Hepatocyte (in vitro differentiated cells): ENCODE measurements around the gene ACTRT3. TPM values are rescaled to one million over a fixed set of nuclear protein-coding genes. Genes with fewer than 3 reads are reported as not detected.
"Not testable (repeated sequence)": the region's sequence is repeated elsewhere in the genome, so short reads cannot be mapped to it uniquely, and the experiment has no call there.

ENCODE experiments used
- DNase-seq: peaks from one replicate; pipeline ENCODE4 v3.0.0-alpha.2; 2016; ENCODE audit warnings: low spot score
- H2AFZ ChIP-seq: fragments of 200-600 bp; sonication (generic); 2 replicates; pipeline ENCODE4 v1.6.0; 2016; ENCODE audit warnings: antibody characterized with exemption, mild to moderate bottlenecking
- H3K27ac ChIP-seq: fragments of 200-600 bp; sonication (generic); 2 replicates; pipeline ENCODE4 v1.5.1; 2016; ENCODE audit warnings: mild to moderate bottlenecking
- H3K27me3 ChIP-seq: fragments of 200-600 bp; sonication (generic); 2 replicates; pipeline ENCODE4 v1.6.1; 2016
- H3K36me3 ChIP-seq: fragments of 200-600 bp; sonication (generic); replicated peaks from 2 replicates; pipeline ENCODE4 v1.5.1; 2016; ENCODE audit warnings: low read depth; ENCODE audit not compliant: insufficient read depth
- H3K4me1 ChIP-seq: fragments of 200-600 bp; sonication (generic); 2 replicates; pipeline ENCODE4 v1.5.1; 2016; ENCODE audit warnings: mild to moderate bottlenecking, moderate library complexity; ENCODE audit not compliant: insufficient read depth
- H3K4me2 ChIP-seq: fragments of 200-600 bp; sonication (generic); 2 replicates; pipeline ENCODE4 v1.6.0; 2016
- H3K4me3 ChIP-seq: fragments of 200-600 bp; sonication (generic); 2 replicates; pipeline ENCODE4 v1.5.1; 2016; ENCODE audit warnings: mild to moderate bottlenecking
- H3K79me2 ChIP-seq: fragments of 200-600 bp; sonication (generic); 2 replicates; pipeline ENCODE4 v1.6.0; 2017; ENCODE audit warnings: mild to moderate bottlenecking
- H3K9me2 ChIP-seq: fragments of 200-600 bp; sonication (generic); replicated peaks from 2 replicates; pipeline ENCODE4 v1.6.0; 2017; ENCODE audit warnings: mild to moderate bottlenecking; ENCODE audit not compliant: insufficient read depth
- H3K9me3 ChIP-seq: fragments of 200-600 bp; sonication (generic); 2 replicates; pipeline ENCODE4 v1.5.1; 2016; ENCODE audit warnings: low read depth, mild to moderate bottlenecking
- H4K20me1 ChIP-seq: fragments of 200-600 bp; sonication (generic); 2 replicates; pipeline ENCODE4 v1.6.0; 2016; ENCODE audit warnings: mild to moderate bottlenecking; ENCODE audit not compliant: insufficient read depth, poor library complexity, severe bottlenecking
- EZH2 ChIP-seq: fragments of 200-600 bp; sonication (generic); IDR thresholded peaks from 2 replicates; pipeline ENCODE4 v1.6.1; 2016; ENCODE audit warnings: antibody characterized with exemption, mild to moderate bottlenecking, borderline replicate concordance
- EZH2phosphoT487 ChIP-seq: fragments of 200-600 bp; sonication (generic); IDR thresholded peaks from one replicate; pipeline ENCODE4 v1.6.1; 2018; ENCODE audit warnings: antibody characterized with exemption, mild to moderate bottlenecking, low read depth, moderate library complexity; ENCODE audit not compliant: unreplicated experiment, severe bottlenecking
- WGBS: methylation state at CpG from one replicate; pipeline ENCODE4 v1.1.6; 2016; ENCODE audit warnings: low lambda C conversion rate; ENCODE audit errors: missing lambda C conversion rate; 5-methylcytosine and 5-hydroxymethylcytosine counted together
- polyA plus RNA-seq: library from polyadenylated mRNA; unstranded; fragments of >200 nt; fragmentation: Nextera tagmentation; extraction: Ambion mirVana; gene quantifications from 2 replicates; pipeline ENCODE4 v1.2.1, GENCODE V29; 2016
- small RNA-seq: library from RNA; depleted of rRNA; stranded (forward); fragments of <200 nt; gene quantifications from one replicate; pipeline ENCODE3, GENCODE V24; 2014
- total RNA-seq: library from RNA; depleted of rRNA; stranded (reverse); fragments of >200 nt; gene quantifications from 2 replicates; pipeline ENCODE4 v1.2.3, GENCODE V29; 2014
- TF ChIP-seq, protein P1 (sequence below): fragments of 200-600 bp; sonication (generic); IDR thresholded peaks from 2 replicates; pipeline ENCODE4 v1.5.1; 2016; ENCODE audit warnings: antibody characterized with exemption, mild to moderate bottlenecking; ENCODE audit not compliant: poor library complexity

The ACTRT3 gene
- total and polyA plus RNA-seq, 2 experiments from 2014 or later, result 7.3 to 8.3 TPM

DNA sequence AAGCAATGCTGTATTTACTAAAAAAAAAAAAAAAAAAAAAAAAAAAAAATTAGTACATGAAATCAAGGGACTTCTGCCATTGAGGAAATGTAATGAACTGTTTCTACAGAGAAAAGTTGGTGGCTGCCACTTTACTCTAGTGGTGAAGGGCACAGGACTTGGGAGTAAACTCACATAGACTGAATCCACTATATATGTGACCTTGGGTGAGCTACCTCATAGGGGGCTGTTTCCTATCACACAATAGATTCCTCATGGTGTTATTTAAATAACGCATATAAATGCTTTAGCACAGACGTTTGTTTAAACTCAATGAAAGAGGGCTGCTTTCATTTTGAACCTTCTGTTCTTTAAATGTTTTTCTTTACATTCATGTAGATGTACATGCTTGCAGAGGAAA, 30.3 kb downstream of the ACTRT3 start:
- WGBS, result 54% methylated on average over 2 of the region's 2 CpGs
- no peaks in the 10 kb centered on the region for H4K20me1 ChIP-seq
- peaks cover 4% of the 10 kb centered on the region for H3K9me3 ChIP-seq
- no peak overlapping the region for H3K4me3 ChIP-seq
- no peaks in the 10 kb centered on the region for H3K9me2 ChIP-seq
- no peak overlapping the region for H3K4me2 ChIP-seq
- no peaks in the 10 kb centered on the region for H3K27me3 ChIP-seq
- no peaks in the 10 kb centered on the region for H3K79me2 ChIP-seq
- no peak overlapping the region for H3K27ac ChIP-seq
- TF ChIP-seq, protein P1, sequence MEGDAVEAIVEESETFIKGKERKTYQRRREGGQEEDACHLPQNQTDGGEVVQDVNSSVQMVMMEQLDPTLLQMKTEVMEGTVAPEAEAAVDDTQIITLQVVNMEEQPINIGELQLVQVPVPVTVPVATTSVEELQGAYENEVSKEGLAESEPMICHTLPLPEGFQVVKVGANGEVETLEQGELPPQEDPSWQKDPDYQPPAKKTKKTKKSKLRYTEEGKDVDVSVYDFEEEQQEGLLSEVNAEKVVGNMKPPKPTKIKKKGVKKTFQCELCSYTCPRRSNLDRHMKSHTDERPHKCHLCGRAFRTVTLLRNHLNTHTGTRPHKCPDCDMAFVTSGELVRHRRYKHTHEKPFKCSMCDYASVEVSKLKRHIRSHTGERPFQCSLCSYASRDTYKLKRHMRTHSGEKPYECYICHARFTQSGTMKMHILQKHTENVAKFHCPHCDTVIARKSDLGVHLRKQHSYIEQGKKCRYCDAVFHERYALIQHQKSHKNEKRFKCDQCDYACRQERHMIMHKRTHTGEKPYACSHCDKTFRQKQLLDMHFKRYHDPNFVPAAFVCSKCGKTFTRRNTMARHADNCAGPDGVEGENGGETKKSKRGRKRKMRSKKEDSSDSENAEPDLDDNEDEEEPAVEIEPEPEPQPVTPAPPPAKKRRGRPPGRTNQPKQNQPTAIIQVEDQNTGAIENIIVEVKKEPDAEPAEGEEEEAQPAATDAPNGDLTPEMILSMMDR, result no peak
- TF ChIP-seq EZH2phosphoT487 (no peak), EZH2 (no peak)
- no peaks in the 10 kb centered on the region for H3K36me3 ChIP-seq
- no peaks in the 10 kb centered on the region for H3K4me1 ChIP-seq
- no peak overlapping the region for H2AFZ ChIP-seq
- DNase-seq, result no peak

DNA sequence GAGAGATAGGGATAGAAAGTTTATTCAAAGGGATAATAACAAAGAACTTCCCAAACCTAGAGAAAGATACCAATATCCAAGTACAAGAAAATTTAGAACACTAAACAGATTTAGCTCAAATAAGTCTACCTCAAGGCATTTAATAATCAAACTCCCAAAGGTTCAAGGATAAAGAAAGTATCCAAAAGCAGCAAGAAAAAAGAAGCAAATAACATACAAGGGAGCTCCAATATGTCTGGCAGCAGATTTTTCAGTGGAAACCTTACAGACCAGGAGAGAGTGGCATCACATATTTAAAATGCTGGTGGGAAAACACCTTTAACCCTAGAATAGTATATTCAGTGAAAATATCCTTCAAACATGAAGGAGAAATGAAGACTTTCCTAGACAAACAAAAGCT, 37.5 kb downstream of the ACTRT3 start:
- not testable (repeated sequence) for H3K36me3 ChIP-seq, H2AFZ ChIP-seq, H3K79me2 ChIP-seq, H3K4me1 ChIP-seq, H3K27me3 ChIP-seq, H3K9me3 ChIP-seq, H4K20me1 ChIP-seq, H3K27ac ChIP-seq, H3K4me3 ChIP-seq, H3K4me2 ChIP-seq, H3K9me2 ChIP-seq, DNase-seq

DNA sequence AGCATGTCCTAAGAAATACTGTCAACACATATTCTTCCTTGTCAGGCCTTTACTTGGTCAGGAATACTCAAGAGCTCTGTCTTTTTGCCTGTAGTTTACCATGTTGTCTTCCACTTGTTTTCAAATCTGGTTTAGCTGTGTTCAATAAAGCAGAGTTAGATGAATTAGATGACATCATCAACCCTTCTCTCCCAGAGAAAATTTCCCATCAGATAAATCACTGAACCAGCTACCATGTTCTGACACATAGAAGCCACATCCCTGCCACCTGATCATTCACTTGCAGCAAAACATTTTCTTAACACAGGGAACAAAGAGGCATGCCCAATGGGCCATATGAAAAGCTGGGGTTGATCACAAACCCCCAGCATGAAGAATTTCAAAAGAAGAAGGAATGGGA, 46.6 kb downstream of the ACTRT3 start:
- Histone ChIP-seq H3K9me2 (no peaks in the 10 kb centered on the region), H3K4me2 (no peak overlapping the region), H3K27ac (no peak overlapping the region), H2AFZ (no peak overlapping the region), H3K27me3 (no peaks in the 10 kb centered on the region), H3K79me2 (no peaks in the 10 kb centered on the region), H3K9me3 (no peaks in the 10 kb centered on the region), H3K4me3 (no peak overlapping the region), H3K4me1 (no peaks in the 10 kb centered on the region), H4K20me1 (no peaks in the 10 kb centered on the region), H3K36me3 (no peaks in the 10 kb centered on the region)
- no peak for DNase-seq
- no peak for TF ChIP-seq EZH2
- no peak for TF ChIP-seq EZH2phosphoT487
- TF ChIP-seq, protein P1, result no peak

DNA sequence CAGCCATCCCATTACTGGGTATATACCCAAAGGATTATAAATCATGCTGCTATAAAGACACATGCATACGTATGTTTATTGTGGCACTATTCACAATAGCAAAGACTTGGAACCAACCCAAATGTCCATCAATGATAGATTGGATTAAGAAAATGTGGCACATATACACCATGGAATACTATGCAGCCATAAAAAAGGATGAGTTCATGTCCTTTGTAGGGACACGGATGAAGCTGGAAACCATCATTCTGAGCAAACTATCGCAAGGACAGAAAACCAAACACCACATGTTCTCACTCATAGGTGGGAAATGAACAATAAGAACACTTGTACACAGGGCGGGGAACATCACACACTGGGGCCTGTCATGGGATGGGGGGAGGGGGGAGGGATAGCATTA, 50.9 kb downstream of the ACTRT3 start:
- not testable (repeated sequence) for H3K27ac ChIP-seq, DNase-seq, H3K9me2 ChIP-seq, H3K4me1 ChIP-seq, H3K27me3 ChIP-seq, H4K20me1 ChIP-seq, H3K36me3 ChIP-seq, H2AFZ ChIP-seq, H3K4me2 ChIP-seq, H3K79me2 ChIP-seq, H3K4me3 ChIP-seq, H3K9me3 ChIP-seq
- WGBS, result 90% methylated on average over 4 of the region's 4 CpGs

Small RNA genes lying within 50 kb of the gene (small RNA-seq; reads per million reads assigned to genes)
- not detected for gene RNU6-637P

Other genes with a start within 250 kb of the ACTRT3 start
- gene MECOM, start 105.8 kb downstream of the ACTRT3 start, total RNA-seq, result 40.9 and 48.8 TPM in 2 replicates
- gene MECOM, start 105.8 kb downstream of the ACTRT3 start, polyA plus RNA-seq, result 11.1 and 11.4 TPM in 2 replicates
- 216 and 475 TPM in 2 replicates for gene TERC, start 4.5 kb downstream of the ACTRT3 start, total RNA-seq
- gene TERC, start 4.5 kb downstream of the ACTRT3 start, polyA plus RNA-seq, result 0.49 and 2.0 TPM in 2 replicates
- gene MYNN, start 3.8 kb upstream of the ACTRT3 start, total RNA-seq, result 19.7 and 23.4 TPM in 2 replicates
- gene MYNN, start 3.8 kb upstream of the ACTRT3 start, polyA plus RNA-seq, result 6.8 and 9.0 TPM in 2 replicates
- not detected in 2 replicates for gene LRRIQ4, start 43.3 kb upstream of the ACTRT3 start, total RNA-seq
- gene LRRIQ4, start 43.3 kb upstream of the ACTRT3 start, polyA plus RNA-seq, result not detected in 2 replicates
- gene LRRC34, start 43.3 kb upstream of the ACTRT3 start, total RNA-seq, result 0.97 and 1.0 TPM in 2 replicates
- gene LRRC34, start 43.3 kb upstream of the ACTRT3 start, polyA plus RNA-seq, result 0.50 TPM in 1 of 2 replicates, not detected in the other
- 6.1 and 6.5 TPM in 2 replicates for gene LRRC31, start 100.4 kb upstream of the ACTRT3 start, total RNA-seq
- 1.1 and 1.4 TPM in 2 replicates for gene LRRC31, start 100.4 kb upstream of the ACTRT3 start, polyA plus RNA-seq
- gene SAMD7, start 142.0 kb upstream of the ACTRT3 start, total RNA-seq, result not detected in 2 replicates
- gene SAMD7, start 142.0 kb upstream of the ACTRT3 start, polyA plus RNA-seq, result not detected in 2 replicates
- 45.4 and 48.7 TPM in 2 replicates for gene SEC62, start 197.2 kb upstream of the ACTRT3 start, total RNA-seq
- gene SEC62, start 197.2 kb upstream of the ACTRT3 start, polyA plus RNA-seq, result 138 and 147 TPM in 2 replicates